Measurements from ENCODE around the gene NOVA2.

NOVA2 gene

GRCh38 chr19:46014941-46015686 is 41.4 kb upstream of the NOVA2 start:
- Histone ChIP-seq H3K4me1 (ENCODE audit: insufficient read depth, low read length) (peaks cover 3% of the 10 kb centered on the region; the same call in 1 of the 2 replicates), H3K9ac (ENCODE audit: low read depth, low read length) (peak overlapping the region; percentile 61), H3K36me3 (ENCODE audit: insufficient read depth, low read length) (no peaks in the 10 kb centered on the region), H3K9me3 (ENCODE audit: control insufficient read depth, insufficient read depth, low read length) (no peaks in the 10 kb centered on the region)

GRCh38 chr19:46014534-46014933 is 40.9 kb upstream of the NOVA2 start:
- H3K9ac ChIP-seq (ENCODE audit: low read depth, low read length), result peak overlapping the region; percentile 61
- no peaks in the 10 kb centered on the region for H3K9me3 ChIP-seq (ENCODE audit: control insufficient read depth, insufficient read depth, low read length)
- peaks cover 3% of the 10 kb centered on the region; the same call in 1 of the 2 replicates for H3K4me1 ChIP-seq (ENCODE audit: insufficient read depth, low read length)
- no peaks in the 10 kb centered on the region for H3K36me3 ChIP-seq (ENCODE audit: insufficient read depth, low read length)

- H3K36me3 ChIP-seq (ENCODE audit: insufficient read depth, low read length), result no peaks in the 10 kb centered on the region
- H3K9ac ChIP-seq (ENCODE audit: low read depth, low read length), result no peak overlapping the region
- H3K9me3 ChIP-seq (ENCODE audit: control insufficient read depth, insufficient read depth, low read length), result no peaks in the 10 kb centered on the region
- no peaks in the 10 kb centered on the region; the same call in 1 of the 2 replicates for H3K4me1 ChIP-seq (ENCODE audit: insufficient read depth, low read length)
These were observed 36.2 kb upstream of the NOVA2 start for GRCh38 chr19:46009530-46010510.

GRCh38 chr19:46006411-46006810 is 32.7 kb upstream of the NOVA2 start:
- Histone ChIP-seq H3K4me1 (ENCODE audit: insufficient read depth, low read length) (no peaks in the 10 kb centered on the region), H3K9ac (ENCODE audit: low read depth, low read length) (no peak overlapping the region), H3K36me3 (ENCODE audit: insufficient read depth, low read length) (no peaks in the 10 kb centered on the region), H3K9me3 (ENCODE audit: control insufficient read depth, insufficient read depth, low read length) (no peaks in the 10 kb centered on the region)

- Histone ChIP-seq H3K36me3 (ENCODE audit: insufficient read depth, low read length) (no peaks in the 10 kb centered on the region), H3K4me1 (ENCODE audit: insufficient read depth, low read length) (no peaks in the 10 kb centered on the region), H3K9me3 (ENCODE audit: control insufficient read depth, insufficient read depth, low read length) (no peaks in the 10 kb centered on the region), H3K9ac (ENCODE audit: low read depth, low read length) (no peak overlapping the region)
These were observed 29.1 kb upstream of the NOVA2 start for GRCh38 chr19:46002678-46003275.

- H3K9me3 ChIP-seq (ENCODE audit: control insufficient read depth, insufficient read depth, low read length), result no peaks in the 10 kb centered on the region
- peaks cover 5% of the 10 kb centered on the region; the same call in 1 of the 2 replicates for H3K4me1 ChIP-seq (ENCODE audit: insufficient read depth, low read length)
- no peaks in the 10 kb centered on the region for H3K36me3 ChIP-seq (ENCODE audit: insufficient read depth, low read length)
- peak overlapping the region; percentile 40; the same call in 1 of the 2 replicates for H3K9ac ChIP-seq (ENCODE audit: low read depth, low read length)
These were observed 27.0 kb upstream of the NOVA2 start for GRCh38 chr19:46000491-46001246.

- no peaks in the 10 kb centered on the region for H3K36me3 ChIP-seq (ENCODE audit: insufficient read depth, low read length)
- peak overlapping the region; percentile 40; the same call in 1 of the 2 replicates for H3K9ac ChIP-seq (ENCODE audit: low read depth, low read length)
- no peaks in the 10 kb centered on the region for H3K9me3 ChIP-seq (ENCODE audit: control insufficient read depth, insufficient read depth, low read length)
- H3K4me1 ChIP-seq (ENCODE audit: insufficient read depth, low read length), result peaks cover 5% of the 10 kb centered on the region; the same call in 1 of the 2 replicates
These were observed 26.0 kb upstream of the NOVA2 start for GRCh38 chr19:45999653-46000121.

GRCh38 chr19:45998834-45999233 is 25.2 kb upstream of the NOVA2 start:
- Histone ChIP-seq H3K9me3 (ENCODE audit: control insufficient read depth, insufficient read depth, low read length) (no peaks in the 10 kb centered on the region), H3K36me3 (ENCODE audit: insufficient read depth, low read length) (no peaks in the 10 kb centered on the region), H3K4me1 (ENCODE audit: insufficient read depth, low read length) (peaks cover 5% of the 10 kb centered on the region; the same call in 1 of the 2 replicates), H3K9ac (ENCODE audit: low read depth, low read length) (no peak overlapping the region)

- Histone ChIP-seq H3K9me3 (ENCODE audit: control insufficient read depth, insufficient read depth, low read length) (no peaks in the 10 kb centered on the region), H3K4me1 (ENCODE audit: insufficient read depth, low read length) (peaks cover 5% of the 10 kb centered on the region; the same call in 1 of the 2 replicates), H3K36me3 (ENCODE audit: insufficient read depth, low read length) (no peaks in the 10 kb centered on the region), H3K9ac (ENCODE audit: low read depth, low read length) (no peak overlapping the region)
These were observed 23.3 kb upstream of the NOVA2 start for GRCh38 chr19:45996933-45997332.

GRCh38 chr19:45995715-45996385 is 22.2 kb upstream of the NOVA2 start:
- Histone ChIP-seq H3K4me1 (ENCODE audit: insufficient read depth, low read length) (peaks cover 5% of the 10 kb centered on the region; the same call in 1 of the 2 replicates), H3K9ac (ENCODE audit: low read depth, low read length) (peak overlapping the region; percentile 87), H3K36me3 (ENCODE audit: insufficient read depth, low read length) (no peaks in the 10 kb centered on the region), H3K9me3 (ENCODE audit: control insufficient read depth, insufficient read depth, low read length) (no peaks in the 10 kb centered on the region)

- Histone ChIP-seq H3K36me3 (ENCODE audit: insufficient read depth, low read length) (no peaks in the 10 kb centered on the region), H3K4me1 (ENCODE audit: insufficient read depth, low read length) (peaks cover 5% of the 10 kb centered on the region; the same call in 1 of the 2 replicates), H3K9ac (ENCODE audit: low read depth, low read length) (peak within 1 kb of the TSS; percentile 87), H3K9me3 (ENCODE audit: control insufficient read depth, insufficient read depth, low read length) (no peaks in the 10 kb centered on the region)
These were observed 21.5 kb upstream of the NOVA2 start, which contains the start of gene CCDC61 for GRCh38 chr19:45994998-45995714. CCDC61 (plus strand) TSS chr19:45995467; CDS start chr19:46003019, 7,552 bp downstream.

GRCh38 chr19:45994456-45994997 is 20.9 kb upstream of the NOVA2 start:
- H3K9me3 ChIP-seq (ENCODE audit: control insufficient read depth, insufficient read depth, low read length), result no peaks in the 10 kb centered on the region
- H3K4me1 ChIP-seq (ENCODE audit: insufficient read depth, low read length), result peaks cover 5% of the 10 kb centered on the region; the same call in 1 of the 2 replicates
- H3K36me3 ChIP-seq (ENCODE audit: insufficient read depth, low read length), result no peaks in the 10 kb centered on the region
- H3K9ac ChIP-seq (ENCODE audit: low read depth, low read length), result peak overlapping the region; percentile 73
